HFF-Myc (cell line): Measurements from ENCODE around the gene MAPK1.
A peak's percentile ranks its signal among the peaks of the same experiment; 100 is the strongest.
"Not testable (repeated sequence)": the region's sequence is repeated elsewhere in the genome, so short reads cannot be mapped to it uniquely, and the experiment has no call there.

Experiments
- DNase-seq: peaks from one replicate; pipeline ENCODE4 v3.0.0-alpha.2; 2011; ENCODE audit warnings: low read depth; ENCODE audit errors: extremely low read depth
- H3K4me3 ChIP-seq: replicated peaks from 2 replicates; pipeline ENCODE4 v1.5.1; 2011; ENCODE audit warnings: low read depth, mild to moderate bottlenecking, control low read depth, low read length
- CTCF ChIP-seq: IDR thresholded peaks from 2 replicates; pipeline ENCODE4 v1.5.1; 2012; ENCODE audit warnings: mild to moderate bottlenecking, low read depth, low read length, control low read depth; ENCODE audit errors: missing control alignments

The MAPK1 gene

GRCh38 chr22:21839765-21840140, 27.7 kb downstream of the MAPK1 start:
- no peak for TF ChIP-seq CTCF
- DNase-seq: no peak
- H3K4me3 ChIP-seq: no peak overlapping the region

- not testable (repeated sequence) for DNase-seq, H3K4me3 ChIP-seq
Measured at GRCh38 chr22:21839104-21839764, 28.2 kb downstream of the MAPK1 start.

GRCh38 chr22:21837248-21837979, 30.0 kb downstream of the MAPK1 start:
- TF ChIP-seq CTCF: no peak
- DNase-seq: peak; percentile 69
- no peak overlapping the region for H3K4me3 ChIP-seq

- not testable (repeated sequence) for DNase-seq, H3K4me3 ChIP-seq
Measured at GRCh38 chr22:21836486-21836885, 31.0 kb downstream of the MAPK1 start.

- DNase-seq: no peak
- no peak for TF ChIP-seq CTCF
- H3K4me3 ChIP-seq: no peak overlapping the region
Measured at GRCh38 chr22:21835378-21835777, 32.1 kb downstream of the MAPK1 start.

GRCh38 chr22:21834869-21835268, 32.6 kb downstream of the MAPK1 start:
- H3K4me3 ChIP-seq: no peak overlapping the region
- no peak for TF ChIP-seq CTCF
- DNase-seq: no peak

- no peak for TF ChIP-seq CTCF
- H3K4me3 ChIP-seq: no peak overlapping the region
- DNase-seq: no peak
Measured at GRCh38 chr22:21832291-21833290, 34.9 kb downstream of the MAPK1 start.
